ENCODE data around the gene TEF. TPM values are rescaled to one million over a fixed set of nuclear protein-coding genes. Genes with fewer than 3 reads are reported as not detected.

Gene TEF
- total RNA-seq, 1 donor from 2014 or later, result 13.6 TPM

DNA sequence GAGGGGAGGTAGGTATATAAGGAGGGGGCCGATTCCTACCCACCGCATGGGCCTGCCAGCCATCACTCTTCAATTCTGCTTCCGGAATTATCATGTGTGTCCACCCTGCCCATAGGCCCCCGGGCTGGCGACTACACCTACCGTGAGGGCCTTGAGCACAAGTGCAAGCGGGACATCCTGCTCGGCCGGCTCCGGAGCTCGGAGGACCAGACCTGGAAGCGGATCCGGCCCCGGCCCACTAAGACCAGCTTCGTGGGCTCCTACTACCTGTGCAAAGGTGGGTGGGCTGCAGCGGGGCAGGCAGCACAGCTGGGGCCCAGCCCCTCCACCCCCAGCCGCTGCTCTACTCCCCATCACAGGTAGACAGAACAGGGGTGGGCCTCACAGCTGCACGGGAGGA is 38.4 kb upstream of the TEF start:
- TF ChIP-seq, protein P1, sequence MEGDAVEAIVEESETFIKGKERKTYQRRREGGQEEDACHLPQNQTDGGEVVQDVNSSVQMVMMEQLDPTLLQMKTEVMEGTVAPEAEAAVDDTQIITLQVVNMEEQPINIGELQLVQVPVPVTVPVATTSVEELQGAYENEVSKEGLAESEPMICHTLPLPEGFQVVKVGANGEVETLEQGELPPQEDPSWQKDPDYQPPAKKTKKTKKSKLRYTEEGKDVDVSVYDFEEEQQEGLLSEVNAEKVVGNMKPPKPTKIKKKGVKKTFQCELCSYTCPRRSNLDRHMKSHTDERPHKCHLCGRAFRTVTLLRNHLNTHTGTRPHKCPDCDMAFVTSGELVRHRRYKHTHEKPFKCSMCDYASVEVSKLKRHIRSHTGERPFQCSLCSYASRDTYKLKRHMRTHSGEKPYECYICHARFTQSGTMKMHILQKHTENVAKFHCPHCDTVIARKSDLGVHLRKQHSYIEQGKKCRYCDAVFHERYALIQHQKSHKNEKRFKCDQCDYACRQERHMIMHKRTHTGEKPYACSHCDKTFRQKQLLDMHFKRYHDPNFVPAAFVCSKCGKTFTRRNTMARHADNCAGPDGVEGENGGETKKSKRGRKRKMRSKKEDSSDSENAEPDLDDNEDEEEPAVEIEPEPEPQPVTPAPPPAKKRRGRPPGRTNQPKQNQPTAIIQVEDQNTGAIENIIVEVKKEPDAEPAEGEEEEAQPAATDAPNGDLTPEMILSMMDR (conservative IDR thresholded peaks at IDR 0.05), result no peak
- no peaks in the 10 kb centered on the region for H3K9me3 Mint-ChIP-seq
- H3K27ac Mint-ChIP-seq (ENCODE audit: unreplicated experiment), result no peak overlapping the region
- H3K4me3 Mint-ChIP-seq, result no peak overlapping the region
- H3K36me3 Mint-ChIP-seq (ENCODE audit: low read depth), result peaks cover 3% of the 10 kb centered on the region
- H3K27me3 Mint-ChIP-seq (ENCODE audit: low read depth), result no peaks in the 10 kb centered on the region
- no peaks in the 10 kb centered on the region for H3K4me1 Mint-ChIP-seq
- DNase-seq (ENCODE audit: low read depth, low spot score), result no peak

DNA sequence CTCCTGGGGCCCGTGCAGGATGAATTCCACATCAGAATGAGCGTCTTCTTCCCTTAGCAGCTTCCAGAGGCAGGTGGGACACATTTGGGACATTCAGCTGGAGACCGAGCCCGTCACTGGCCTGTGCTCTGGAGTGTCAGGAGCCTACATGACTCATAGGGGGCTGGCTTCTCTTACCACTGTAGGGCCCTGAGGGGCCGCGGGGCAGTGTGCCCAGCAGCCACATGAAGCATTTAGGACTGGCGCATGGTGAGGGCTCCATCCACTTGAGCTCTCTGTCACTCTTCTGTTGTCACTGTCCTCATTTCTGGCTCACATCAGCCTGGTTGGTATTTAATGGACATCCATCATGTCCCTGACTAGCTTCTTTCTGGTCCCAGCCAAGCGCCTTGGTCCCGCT is 38.0 kb upstream of the TEF start:
- H3K9me3 Mint-ChIP-seq, result no peaks in the 10 kb centered on the region
- no peak overlapping the region for H3K4me3 Mint-ChIP-seq
- no peak overlapping the region for H3K27ac Mint-ChIP-seq (ENCODE audit: unreplicated experiment)
- TF ChIP-seq, protein P1 (conservative IDR thresholded peaks at IDR 0.05), result no peak
- no peak for DNase-seq (ENCODE audit: low read depth, low spot score)
- no peaks in the 10 kb centered on the region for H3K27me3 Mint-ChIP-seq (ENCODE audit: low read depth)
- peaks cover 3% of the 10 kb centered on the region for H3K36me3 Mint-ChIP-seq (ENCODE audit: low read depth)
- H3K4me1 Mint-ChIP-seq, result no peaks in the 10 kb centered on the region

DNA sequence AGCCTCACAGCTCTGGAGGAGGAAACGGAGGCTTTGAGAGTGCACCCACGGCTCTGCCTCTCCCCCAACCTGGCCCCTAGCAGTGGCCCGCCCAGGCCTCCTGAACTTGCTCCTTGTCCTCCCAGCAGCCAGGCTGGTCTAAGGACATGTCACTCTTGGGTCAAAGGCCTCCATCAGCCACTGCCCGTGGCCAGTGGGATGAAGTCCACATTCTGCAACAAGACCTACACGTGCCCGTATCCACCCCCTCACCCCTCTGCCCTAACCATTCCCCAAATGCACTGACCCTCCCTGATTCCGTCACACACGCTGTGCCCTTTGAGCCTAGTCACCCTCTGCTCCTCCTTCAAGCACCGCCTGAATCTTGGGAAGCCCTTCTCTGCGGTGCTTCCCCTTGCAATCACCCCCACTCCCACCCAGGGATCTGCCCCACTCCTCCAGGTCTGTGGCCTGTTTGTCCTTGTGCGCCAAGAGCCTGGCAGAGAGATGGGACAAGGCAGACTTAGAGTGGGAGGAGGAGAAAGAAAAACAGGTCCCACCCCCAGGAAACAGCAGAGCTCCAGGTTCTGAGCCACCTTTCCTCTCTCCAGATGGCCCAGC is 37.5 kb upstream of the TEF start:
- TF ChIP-seq, protein P1 (conservative IDR thresholded peaks at IDR 0.05), result no peak
- Mint-ChIP-seq H3K4me3 (no peak overlapping the region), H3K27me3 (ENCODE audit: low read depth) (no peaks in the 10 kb centered on the region), H3K27ac (ENCODE audit: unreplicated experiment) (no peak overlapping the region), H3K9me3 (no peaks in the 10 kb centered on the region), H3K4me1 (no peaks in the 10 kb centered on the region), H3K36me3 (ENCODE audit: low read depth) (peaks cover 3% of the 10 kb centered on the region)
- no peak for DNase-seq (ENCODE audit: low read depth, low spot score)

DNA sequence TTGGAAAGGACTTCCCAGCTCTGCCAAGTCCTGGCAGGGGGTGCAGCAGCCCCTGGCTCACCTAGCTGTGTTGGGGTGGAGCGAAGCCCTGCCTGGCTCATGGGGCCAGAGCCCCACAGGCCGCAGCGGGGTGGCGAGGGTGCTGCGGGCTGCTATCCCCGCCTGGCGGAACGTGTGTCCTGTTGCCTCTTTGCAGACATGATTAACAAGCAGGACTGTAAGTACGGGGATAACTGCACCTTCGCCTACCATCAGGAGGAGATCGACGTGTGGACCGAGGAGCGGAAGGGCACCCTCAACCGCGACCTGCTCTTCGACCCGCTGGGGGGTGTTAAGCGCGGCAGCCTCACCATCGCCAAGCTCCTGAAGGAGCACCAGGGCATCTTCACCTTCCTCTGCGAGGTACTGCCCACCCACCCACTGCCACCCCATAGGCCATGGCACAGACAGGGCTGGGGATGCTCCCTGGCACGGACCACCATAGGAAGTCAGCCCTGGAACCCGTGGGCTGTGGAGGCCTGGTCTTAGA is 35.9 kb upstream of the TEF start:
- TF ChIP-seq, protein P1 (conservative IDR thresholded peaks at IDR 0.05), result no peak
- H3K4me3 Mint-ChIP-seq, result no peak overlapping the region
- H3K27ac Mint-ChIP-seq (ENCODE audit: unreplicated experiment), result no peak overlapping the region
- no peaks in the 10 kb centered on the region for H3K27me3 Mint-ChIP-seq (ENCODE audit: low read depth)
- H3K4me1 Mint-ChIP-seq, result no peaks in the 10 kb centered on the region
- H3K36me3 Mint-ChIP-seq (ENCODE audit: low read depth), result peaks cover 15% of the 10 kb centered on the region
- no peak for DNase-seq (ENCODE audit: low read depth, low spot score)
- no peaks in the 10 kb centered on the region for H3K9me3 Mint-ChIP-seq

DNA sequence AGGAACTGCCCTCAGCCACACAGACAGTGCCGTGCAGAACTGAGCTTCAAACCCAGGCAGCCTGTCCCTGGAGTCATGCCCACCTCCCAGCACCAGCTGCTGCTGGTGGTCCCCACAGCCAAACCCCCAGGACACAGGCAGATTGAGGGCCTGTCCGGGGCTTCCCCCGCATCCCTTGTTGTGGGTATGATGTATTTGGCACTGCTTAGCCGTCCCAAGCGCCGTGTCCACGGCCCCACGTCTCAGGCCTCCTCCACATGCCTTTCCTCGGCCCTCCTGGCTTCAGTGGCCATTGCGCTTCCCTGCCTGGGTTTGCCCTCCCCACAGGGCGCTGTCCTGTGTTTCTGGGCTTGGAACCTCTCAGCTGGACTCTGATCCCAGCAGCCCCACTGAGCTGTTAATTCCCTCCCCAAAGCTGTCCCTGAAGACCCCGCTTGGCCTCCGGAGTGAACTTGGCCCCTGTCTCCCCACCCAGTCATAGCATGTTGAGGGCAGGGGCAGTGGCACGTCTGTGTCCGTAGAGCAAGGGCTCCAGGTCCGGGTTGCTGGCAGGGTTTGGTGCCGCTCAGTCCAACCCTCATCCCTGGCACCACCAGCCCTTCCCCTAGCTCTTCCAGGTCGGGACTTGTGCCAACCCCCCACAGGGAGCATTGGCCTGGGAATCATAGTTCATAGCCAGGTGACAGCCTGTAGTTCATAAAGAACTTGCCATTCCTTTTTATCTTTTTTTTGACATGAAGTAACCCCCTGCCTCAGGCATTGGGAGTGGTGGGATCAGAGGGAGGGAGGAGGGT is 34.5 kb upstream of the TEF start:
- Mint-ChIP-seq H3K4me3 (no peak overlapping the region), H3K27me3 (ENCODE audit: low read depth) (no peaks in the 10 kb centered on the region), H3K36me3 (ENCODE audit: low read depth) (peaks cover 15% of the 10 kb centered on the region), H3K4me1 (no peaks in the 10 kb centered on the region), H3K9me3 (no peaks in the 10 kb centered on the region), H3K27ac (ENCODE audit: unreplicated experiment) (no peak overlapping the region)
- DNase-seq (ENCODE audit: low read depth, low spot score), result no peak
- TF ChIP-seq, protein P1 (conservative IDR thresholded peaks at IDR 0.05), result no peak

Data from neural crest cell (in vitro differentiated cells).